Lower leg skin (tissue), 4 donors: ENCODE measurements around the gene FARS2. TPM values are rescaled to one million over a fixed set of nuclear protein-coding genes. Genes with fewer than 3 reads are reported as not detected.

Experiments
- DNase-seq, 2 donors: peaks; one replicate each; pipeline ENCODE4 v3.0.0-alpha.2; 2019; ENCODE audit warnings: low spot score in 2 of 2
- H3K4me3 ChIP-seq: fragments of 200-600 bp; sonication (generic); 2 replicates; pipeline ENCODE4 v1.5.1; 2017; ENCODE audit warnings: mild to moderate bottlenecking, low read depth; ENCODE audit not compliant: poor library complexity, severe bottlenecking
- POLR2A ChIP-seq, 2 donors: fragments of 450-650 bp; IDR thresholded peaks; one replicate each; pipeline ENCODE4 v1.6.1; 2016 to 2017; ENCODE audit warnings: antibody characterized with exemption in 2 of 2, mild to moderate bottlenecking in 1 of 2, moderate library complexity in 1 of 2
- whole genome bisulfite sequencing, 2 donors: methylation state at CpG; one replicate each; pipeline ENCODE4 v1.1.5; 2018; 5-methylcytosine and 5-hydroxymethylcytosine counted together
- intact Hi-C: fragments of 100-400 bp; cut with DNase I; formaldehyde crosslinking; loops from one replicate; pipeline ENCODE4 v1.15.0; 2023; ENCODE audit warnings: low total_unique reads
- total RNA-seq, 4 donors: library from RNA; depleted of rRNA; stranded (reverse); fragments of >200 nt; gene quantifications; one replicate each; pipeline ENCODE4 v1.1.0, GENCODE V29; 2016
- TF ChIP-seq, protein P1 (sequence below), 3 donors: fragments of 450-650 bp; IDR thresholded peaks; one replicate each; pipeline ENCODE4 v1.5.1; 2016; ENCODE audit warnings: antibody characterized with exemption in 3 of 3, mild to moderate bottlenecking in 3 of 3, moderate library complexity in 2 of 3

The FARS2 gene
- total RNA-seq, 4 donors from 2014 or later = 7.0 to 14.7 (median 11.1) TPM

DNA sequence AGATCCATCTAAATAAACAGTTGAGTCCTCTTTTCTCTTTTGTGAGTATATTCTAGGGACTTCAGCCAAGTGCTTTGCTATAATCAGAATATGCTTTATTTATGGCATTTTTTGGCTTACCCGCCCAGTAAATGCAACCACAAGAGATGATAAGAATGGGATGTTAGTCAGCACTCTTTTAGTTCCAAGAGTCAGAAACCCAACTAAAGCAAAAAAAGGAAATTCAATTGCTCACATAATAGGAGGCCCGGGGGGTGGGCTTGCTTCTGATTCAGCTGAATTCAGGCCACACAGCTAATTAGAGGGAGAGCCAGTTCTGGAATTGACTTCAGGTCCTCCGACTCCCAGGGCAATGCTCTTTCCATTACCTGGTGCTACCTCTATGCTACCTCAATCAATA lies 250.6 kb downstream of the FARS2 start:
- 74 to 79% methylated on average over 3 of the region's 3 CpGs for WGBS, 2 donors
- no peak for DNase-seq

DNA sequence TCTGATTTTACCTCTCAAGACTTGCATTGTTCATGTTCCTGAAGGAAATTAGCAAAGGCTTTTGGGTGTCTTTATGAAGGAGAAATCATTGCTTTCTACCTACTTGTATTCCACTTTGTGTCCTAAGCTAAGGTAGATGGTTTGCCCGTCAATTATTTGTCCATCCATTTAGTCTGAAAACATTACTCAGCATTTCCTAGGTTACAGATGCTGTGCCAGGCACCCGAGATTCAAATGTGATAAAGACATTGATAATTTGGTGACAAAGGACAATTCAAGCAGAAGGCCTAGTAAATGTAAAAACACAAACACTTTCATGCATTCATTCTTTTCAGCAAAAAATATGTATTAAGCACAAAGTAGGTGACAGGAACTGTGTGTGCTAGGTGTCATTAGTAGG lies 251.1 kb downstream of the FARS2 start:
- intact Hi-C loops = no loop called here
- 86 to 90% methylated on average over 2 of the region's 2 CpGs for WGBS, 2 donors
- no peak overlapping the region for H3K4me3 ChIP-seq
- TF ChIP-seq, protein P1, sequence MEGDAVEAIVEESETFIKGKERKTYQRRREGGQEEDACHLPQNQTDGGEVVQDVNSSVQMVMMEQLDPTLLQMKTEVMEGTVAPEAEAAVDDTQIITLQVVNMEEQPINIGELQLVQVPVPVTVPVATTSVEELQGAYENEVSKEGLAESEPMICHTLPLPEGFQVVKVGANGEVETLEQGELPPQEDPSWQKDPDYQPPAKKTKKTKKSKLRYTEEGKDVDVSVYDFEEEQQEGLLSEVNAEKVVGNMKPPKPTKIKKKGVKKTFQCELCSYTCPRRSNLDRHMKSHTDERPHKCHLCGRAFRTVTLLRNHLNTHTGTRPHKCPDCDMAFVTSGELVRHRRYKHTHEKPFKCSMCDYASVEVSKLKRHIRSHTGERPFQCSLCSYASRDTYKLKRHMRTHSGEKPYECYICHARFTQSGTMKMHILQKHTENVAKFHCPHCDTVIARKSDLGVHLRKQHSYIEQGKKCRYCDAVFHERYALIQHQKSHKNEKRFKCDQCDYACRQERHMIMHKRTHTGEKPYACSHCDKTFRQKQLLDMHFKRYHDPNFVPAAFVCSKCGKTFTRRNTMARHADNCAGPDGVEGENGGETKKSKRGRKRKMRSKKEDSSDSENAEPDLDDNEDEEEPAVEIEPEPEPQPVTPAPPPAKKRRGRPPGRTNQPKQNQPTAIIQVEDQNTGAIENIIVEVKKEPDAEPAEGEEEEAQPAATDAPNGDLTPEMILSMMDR (IDR thresholded peaks at IDR 0.05) = no peak
- TF ChIP-seq POLR2A (IDR thresholded peaks at IDR 0.05) = no peak
- no peak for DNase-seq

More for the DNA sequence above, 250.6 kb downstream of the FARS2 start:
- intact Hi-C loops = no loop called here
- H3K4me3 ChIP-seq = no peak overlapping the region
- TF ChIP-seq, protein P1 (IDR thresholded peaks at IDR 0.05) = no peak
- no peak for TF ChIP-seq POLR2A (IDR thresholded peaks at IDR 0.05)

DNA sequence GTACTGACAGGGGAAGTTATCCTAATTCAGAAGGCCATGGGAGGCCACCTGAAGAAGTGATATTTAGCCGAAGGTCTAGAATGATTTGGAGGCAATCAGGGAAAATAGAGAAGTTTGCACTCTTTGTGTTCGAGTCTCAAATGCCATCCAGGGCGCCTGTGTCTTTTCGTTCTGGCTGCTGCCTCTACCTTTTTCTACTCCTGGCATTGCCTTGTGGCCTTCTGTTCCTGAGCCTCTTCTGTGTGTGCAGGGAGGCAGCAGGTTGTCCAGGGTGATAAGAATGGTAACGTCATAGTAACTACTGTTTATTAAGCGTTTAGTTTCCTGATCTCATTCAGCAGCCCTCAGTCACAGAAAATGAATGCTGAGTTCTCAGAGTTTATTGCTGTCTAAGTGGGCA lies 252.1 kb downstream of the FARS2 start:
- H3K4me3 ChIP-seq = no peak overlapping the region
- TF ChIP-seq POLR2A (IDR thresholded peaks at IDR 0.05) = no peak
- TF ChIP-seq, protein P1 (IDR thresholded peaks at IDR 0.05) = no peak
- intact Hi-C loops = no loop called here
- DNase-seq = no peak
- 92 to 96% methylated on average over 6 of the region's 6 CpGs for WGBS, 2 donors

DNA sequence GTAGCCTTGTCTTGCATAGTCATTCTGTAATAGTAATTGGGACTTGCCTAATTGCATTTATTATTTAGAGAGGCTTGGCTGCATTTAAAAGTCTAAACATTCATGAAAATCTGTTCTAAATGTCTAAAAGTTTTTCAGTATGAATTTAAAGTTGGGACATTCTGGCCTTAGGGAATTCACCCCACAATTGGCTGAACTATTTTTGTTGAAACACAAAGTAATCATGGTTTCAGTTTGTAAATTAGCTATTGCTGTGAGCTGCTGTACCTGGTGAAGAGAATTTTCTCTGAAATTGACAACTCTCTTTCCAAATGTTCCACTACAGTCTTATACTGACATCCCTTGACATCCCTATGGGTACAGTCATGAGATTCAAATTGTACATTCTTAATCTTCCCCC lies 253.0 kb downstream of the FARS2 start:
- TF ChIP-seq POLR2A (IDR thresholded peaks at IDR 0.05) = no peak
- TF ChIP-seq, protein P1 (IDR thresholded peaks at IDR 0.05) = no peak
- intact Hi-C loops = no loop called here
- DNase-seq = no peak
- H3K4me3 ChIP-seq = no peak overlapping the region

DNA sequence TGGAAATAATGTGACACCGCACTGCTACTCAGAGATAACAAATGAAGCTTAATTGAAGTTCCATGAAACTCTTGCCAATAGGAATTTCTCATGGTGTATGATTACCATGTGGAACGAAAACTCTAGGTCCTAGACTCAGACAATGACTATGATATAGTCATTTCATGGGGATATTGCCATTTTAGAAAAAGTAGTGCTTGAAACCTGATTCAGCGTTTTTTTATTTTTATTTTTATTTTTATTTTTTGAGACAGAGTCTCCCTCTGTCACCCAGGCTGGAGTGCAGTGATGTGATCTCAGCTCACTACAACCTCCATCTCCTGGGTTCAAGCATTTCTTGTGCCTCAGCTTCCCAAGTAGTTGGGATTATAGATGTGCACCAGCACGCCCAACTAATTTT lies 253.9 kb downstream of the FARS2 start:
- intact Hi-C loops = no loop called here
- 83 to 96% methylated on average over 4 of the region's 4 CpGs for WGBS, 2 donors
- no peak overlapping the region for H3K4me3 ChIP-seq
- no peak for TF ChIP-seq POLR2A (IDR thresholded peaks at IDR 0.05)
- TF ChIP-seq, protein P1 (IDR thresholded peaks at IDR 0.05) = no peak
- DNase-seq = no peak

DNA sequence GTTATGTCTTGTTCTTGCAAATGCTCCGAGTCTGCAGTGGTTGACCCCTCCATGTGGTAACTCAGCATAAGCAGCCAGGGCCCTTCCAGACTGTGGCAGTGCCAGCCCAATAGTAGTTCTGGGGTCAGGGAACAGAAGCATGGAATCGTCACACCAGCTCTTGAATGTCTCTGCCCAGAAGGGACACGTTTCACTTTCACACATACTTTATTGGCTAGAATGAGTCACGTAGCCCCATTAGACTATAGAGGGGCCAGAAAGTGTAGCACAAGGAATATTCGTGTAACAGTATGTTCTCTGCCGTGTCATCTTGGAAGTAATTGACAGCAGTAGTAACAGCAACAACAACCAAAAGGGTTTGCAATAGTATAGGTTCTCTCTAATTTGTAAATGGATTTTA lies 254.7 kb downstream of the FARS2 start:
- TF ChIP-seq, protein P1 (IDR thresholded peaks at IDR 0.05) = no peak
- no peak for TF ChIP-seq POLR2A (IDR thresholded peaks at IDR 0.05)
- DNase-seq = no peak
- intact Hi-C loops = no loop called here
- 87 to 93% methylated on average over 6 of the region's 6 CpGs for WGBS, 2 donors
- no peak overlapping the region for H3K4me3 ChIP-seq
